ENCODE results near the gene EPHA2. TPM values are rescaled to one million over a fixed set of nuclear protein-coding genes. Genes with fewer than 3 reads are reported as not detected.
A peak's percentile ranks its signal among the peaks of the same experiment; 100 is the strongest.

The EPHA2 gene
- total RNA-seq, 2 experiments from 2014 or later, result 0.22 TPM; not detected in 1

- Mint-ChIP-seq H3K36me3 (ENCODE audit: low read depth) (no peaks in the 10 kb centered on the region), H3K4me3 (no peak overlapping the region), H3K27me3 (no peaks in the 10 kb centered on the region), H3K4me1 (ENCODE audit: low read depth) (peaks cover 16% of the 10 kb centered on the region), H3K9me3 (no peaks in the 10 kb centered on the region), H3K27ac (no peak overlapping the region)
- H3K9me3 ChIP-seq (ENCODE audit: control insufficient read depth in 1 of 2, insufficient read depth in 1 of 2, low read length in 2 of 2), result no peaks in the 10 kb centered on the region
- TF ChIP-seq CTCF (IDR thresholded peaks at IDR 0.05), result no peak
- DNase-seq (peak in 2 of 14 experiments; percentile 41 to 51), ATAC-seq (ENCODE audit: poor library complexity) (no peak)
- no peaks in the 10 kb centered on the region for H3K36me3 ChIP-seq (ENCODE audit: insufficient read depth, low read length)
- no peak overlapping the region for H3K27ac ChIP-seq (ENCODE audit: low read depth in 1 of 2, low read length in 2 of 2)
- H3K27me3 ChIP-seq (ENCODE audit: control insufficient read depth in 1 of 2, insufficient read depth in 2 of 2, low read length in 2 of 2), result no peaks in the 10 kb centered on the region
- no peak overlapping the region for H3K4me3 ChIP-seq (ENCODE audit: low read length)
- intact Hi-C loops (cut with DNase I, micrococcal nuclease), result no loop called here
- CTCF ChIA-PET, result interaction anchor here (0.7 kb wide), 1 partner anchor 81 kb away, joined by 4 read pairs; no protein-coding TSS in a partner anchor
- H3K4me1 ChIP-seq (ENCODE audit: insufficient read depth, low read length), result peaks cover 16% of the 10 kb centered on the region
- POLR2A ChIA-PET, result no interaction called here
Observed at GRCh38 chr1:16172964-16173446, 17.1 kb upstream of the EPHA2 start.

- DNase-seq, result no peak
- no peaks in the 10 kb centered on the region for H3K36me3 ChIP-seq (ENCODE audit: insufficient read depth, low read length)
- Mint-ChIP-seq H3K36me3 (ENCODE audit: low read depth) (no peaks in the 10 kb centered on the region), H3K27me3 (no peaks in the 10 kb centered on the region), H3K4me3 (no peak overlapping the region), H3K27ac (no peak overlapping the region), H3K9me3 (no peaks in the 10 kb centered on the region), H3K4me1 (ENCODE audit: low read depth) (peaks cover 17% of the 10 kb centered on the region)
- ChIA-PET CTCF (interaction anchor here (0.7 kb wide), 1 partner anchor 80 kb away, joined by 4 read pairs; no protein-coding TSS in a partner anchor), POLR2A (no interaction called here)
- H3K27ac ChIP-seq (ENCODE audit: low read depth in 1 of 2, low read length in 2 of 2), result no peak overlapping the region
- ATAC-seq (ENCODE audit: poor library complexity), result no peak
- TF ChIP-seq CTCF (IDR thresholded peaks at IDR 0.05), result no peak
- H3K4me1 ChIP-seq (ENCODE audit: insufficient read depth, low read length), result peaks cover 23% of the 10 kb centered on the region
- H3K9me3 ChIP-seq (ENCODE audit: control insufficient read depth in 1 of 2, insufficient read depth in 1 of 2, low read length in 2 of 2), result no peaks in the 10 kb centered on the region
- intact Hi-C loops (cut with DNase I, micrococcal nuclease), result no loop called here
- no peak overlapping the region for H3K4me3 ChIP-seq (ENCODE audit: low read length)
- no peaks in the 10 kb centered on the region for H3K27me3 ChIP-seq (ENCODE audit: control insufficient read depth in 1 of 2, insufficient read depth in 2 of 2, low read length in 2 of 2)
Observed at GRCh38 chr1:16172218-16172830, 16.5 kb upstream of the EPHA2 start.

GRCh38 chr1:16171314-16172151, 15.7 kb upstream of the EPHA2 start:
- ChIA-PET CTCF (interaction anchor here (1.3 kb wide), 1 partner anchor 93 kb away, joined by 3 read pairs; no protein-coding TSS in a partner anchor), POLR2A (no interaction called here)
- Histone ChIP-seq H3K9me3 (ENCODE audit: control insufficient read depth in 1 of 2, insufficient read depth in 1 of 2, low read length in 2 of 2) (no peaks in the 10 kb centered on the region), H3K4me3 (ENCODE audit: low read length) (no peak overlapping the region), H3K27me3 (ENCODE audit: control insufficient read depth in 1 of 2, insufficient read depth in 2 of 2, low read length in 2 of 2) (no peaks in the 10 kb centered on the region), H3K36me3 (ENCODE audit: insufficient read depth, low read length) (no peaks in the 10 kb centered on the region), H3K27ac (ENCODE audit: low read depth in 1 of 2, low read length in 2 of 2) (no peak overlapping the region), H3K4me1 (ENCODE audit: insufficient read depth, low read length) (peaks cover 27% of the 10 kb centered on the region)
- intact Hi-C loops (cut with DNase I, micrococcal nuclease), result no loop called here
- Mint-ChIP-seq H3K36me3 (ENCODE audit: low read depth) (no peaks in the 10 kb centered on the region), H3K4me1 (ENCODE audit: low read depth) (peaks cover 25% of the 10 kb centered on the region), H3K27me3 (no peaks in the 10 kb centered on the region), H3K9me3 (no peaks in the 10 kb centered on the region), H3K27ac (no peak overlapping the region), H3K4me3 (no peak overlapping the region)
- no peak for DNase-seq
- no peak for ATAC-seq (ENCODE audit: poor library complexity)
- no peak for TF ChIP-seq CTCF (IDR thresholded peaks at IDR 0.05)

All from CD4-positive, alpha-beta T cell (primary cell).